Ovary (tissue), 9 donors: ENCODE data around the gene KCNJ16. TPM values are rescaled to one million over a fixed set of nuclear protein-coding genes. Genes with fewer than 3 reads are reported as not detected.

Experiments used
- DNase-seq, 5 donors: peaks; one replicate each; pipeline ENCODE4 v3.0.0-alpha.2; 2019 to 2020
- H3K27ac ChIP-seq, 2 donors: fragments of 200-600 bp; one replicate each; pipeline versions ENCODE4 v1.5.1 to v1.8.0; 2019 to 2022
- H3K27me3 ChIP-seq: fragments of 200-600 bp; one replicate; pipeline ENCODE4 v1.8.0; 2022
- H3K36me3 ChIP-seq: fragments of 200-600 bp; sonication (generic); one replicate; pipeline ENCODE4 v1.5.1; 2019
- H3K4me1 ChIP-seq: one replicate; pipeline ENCODE4 v1.8.1; 2013; ENCODE audit warnings: mild to moderate bottlenecking, moderate library complexity; ENCODE audit not compliant: insufficient read depth
- H3K4me3 ChIP-seq: fragments of 200-600 bp; sonication (generic); one replicate; pipeline ENCODE4 v1.5.1; 2017
- H3K9me3 ChIP-seq, 2 donors: fragments of 200-600 bp in 1 of 2; sonication (generic) in 1 of 2; one replicate each; pipeline versions ENCODE4 v1.5.1 to v1.8.1; 2013 to 2019; ENCODE audit warnings: mild to moderate bottlenecking in 1 of 2, moderate library complexity in 1 of 2
- CTCF ChIP-seq, 3 donors: fragments of 450-650 bp in 2 of 3; fragments of 200-600 bp in 1 of 3; IDR thresholded peaks; one replicate each; pipeline versions ENCODE4 v1.5.1 to v1.8.0; 2016 to 2022; ENCODE audit warnings: antibody characterized with exemption in 3 of 3, mild to moderate bottlenecking in 1 of 3
- EP300 ChIP-seq: sonication (generic); formaldehyde crosslinking; IDR thresholded peaks from one replicate; pipeline ENCODE4 v1.6.1; 2017; ENCODE audit warnings: antibody characterized with exemption
- POLR2A ChIP-seq: fragments of 450-650 bp; IDR thresholded peaks from one replicate; pipeline ENCODE4 v1.6.1; 2017; ENCODE audit warnings: antibody characterized with exemption, mild to moderate bottlenecking, moderate library complexity
- WGBS, 3 donors: extraction: QIAGEN DNeasy Blood & Tissue Kit in 1 of 3; methylation state at CpG; one replicate each; pipeline versions ENCODE4 v1.1.5 to v1.1.7; 2013 to 2017; 5-methylcytosine and 5-hydroxymethylcytosine counted together
- intact Hi-C, 4 donors: fragments of 100-400 bp; cut with DNase I; formaldehyde crosslinking; loops; one replicate each; pipeline versions ENCODE4 v1.11.0 to v1.15.1; 2022 to 2023
- polyA plus RNA-seq, 2 donors: library from polyadenylated mRNA; stranded (reverse); fragments of 200-250 nt in 1 of 2; fragments of 350-450 nt in 1 of 2; fragmentation: Illumina TruSeq in 1 of 2; extraction: RNeasy Lipid Tissue Mini Kit (QIAGEN cat#74804) in 1 of 2; gene quantifications; one replicate each; pipeline ENCODE4 v1.2.3, GENCODE V29; 2013 to 2014
- total RNA-seq, 7 donors: library from RNA; depleted of rRNA in 2 of 7; stranded (reverse); fragments of >200 nt in 2 of 7; fragmentation: NEBNext Ultra II Directional in 3 of 7; extraction: Animal tissue kit (Norgen Biotek cat#: 25700) in 3 of 7; gene quantifications; one replicate each; pipeline versions ENCODE4 v1.1.0 to v1.2.4, GENCODE V29; 2016 to 2023
- donor health status: DM: no; HTN: no; CAD: no; lungs with moderate emphysema.
- donor health status: DM: no; HTN: no; CAD: no.
- donor health status: Bipolar disorder and iron deficiency.
- donor health status: DM: yes; HTN: yes; CAD: no.
- donor health status: DM: no; HTN: no; CAD: no.
- donor health status: DM: yes; HTN: yes; CAD: no.

KCNJ16 gene
- total and polyA plus RNA-seq, 9 donors, result 0.04 to 7.2 (median 0.25) TPM; not detected in 1

DNA sequence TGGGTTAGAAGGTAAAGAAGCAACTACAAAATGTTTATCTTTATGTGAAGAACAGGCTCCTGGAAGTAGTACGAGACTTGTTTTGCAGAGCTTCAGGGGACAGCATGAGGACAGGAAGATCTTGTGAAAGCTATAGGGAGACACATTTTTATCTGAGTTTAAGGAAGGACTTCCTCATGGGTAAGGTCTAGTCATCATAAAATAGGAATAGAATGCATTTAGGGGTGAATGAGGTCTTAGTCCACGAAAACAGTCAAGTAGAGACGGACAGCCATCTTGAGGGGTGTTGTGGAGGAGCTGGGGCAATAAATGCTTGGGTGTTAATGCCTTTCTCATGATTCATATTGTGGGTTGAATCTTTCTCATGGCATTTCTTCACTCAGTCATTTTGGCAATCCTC, 24.3 kb downstream of the KCNJ16 start:
- Histone ChIP-seq H3K9me3 (no peaks in the 10 kb centered on the region), H3K27ac (no peak overlapping the region), H3K4me1 (no peaks in the 10 kb centered on the region), H3K27me3 (no peaks in the 10 kb centered on the region), H3K4me3 (no peak overlapping the region), H3K36me3 (no peaks in the 10 kb centered on the region)
- WGBS, 3 donors, result 91 to 96% (median 92%) methylated on average over 3 of the region's 3 CpGs
- DNase-seq, result no peak
- intact Hi-C loops, result loop anchor here in 1 of 4 donors (5.0 kb wide), 1 partner anchor 608 kb away; no protein-coding TSS in a partner anchor
- TF ChIP-seq CTCF (IDR thresholded peaks at IDR 0.05) (no peak), EP300 (no peak), POLR2A (no peak)

DNA sequence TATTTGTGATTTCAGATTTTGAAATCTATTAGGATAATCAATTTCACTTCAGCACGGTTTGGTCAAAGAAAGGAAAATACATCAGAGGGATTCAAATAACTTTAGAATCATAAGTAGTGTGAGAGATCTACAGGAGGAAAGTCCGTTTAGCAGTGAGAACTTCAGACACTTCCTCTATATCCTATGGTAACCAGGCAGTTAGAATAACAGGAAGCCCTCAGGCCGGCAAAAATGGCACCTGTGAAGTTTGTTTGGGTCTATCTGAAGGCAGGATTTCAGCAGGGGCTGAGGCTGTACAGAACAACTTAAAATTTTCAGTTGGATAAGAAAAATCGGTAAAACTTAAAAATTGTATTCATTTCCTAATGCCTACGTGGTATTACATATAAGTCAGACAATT, 24.9 kb downstream of the KCNJ16 start:
- intact Hi-C loops, result loop anchor here in 1 of 4 donors (5.0 kb wide), 1 partner anchor 607 kb away; no protein-coding TSS in a partner anchor
- Histone ChIP-seq H3K36me3 (no peaks in the 10 kb centered on the region), H3K9me3 (no peaks in the 10 kb centered on the region), H3K4me3 (no peak overlapping the region), H3K27me3 (no peaks in the 10 kb centered on the region), H3K4me1 (no peaks in the 10 kb centered on the region), H3K27ac (no peak overlapping the region)
- 83 to 85% (median 85%) methylated on average over 5 of the region's 5 CpGs for WGBS, 3 donors
- TF ChIP-seq EP300, result no peak
- TF ChIP-seq CTCF (IDR thresholded peaks at IDR 0.05), result no peak
- TF ChIP-seq POLR2A, result no peak
- no peak for DNase-seq

DNA sequence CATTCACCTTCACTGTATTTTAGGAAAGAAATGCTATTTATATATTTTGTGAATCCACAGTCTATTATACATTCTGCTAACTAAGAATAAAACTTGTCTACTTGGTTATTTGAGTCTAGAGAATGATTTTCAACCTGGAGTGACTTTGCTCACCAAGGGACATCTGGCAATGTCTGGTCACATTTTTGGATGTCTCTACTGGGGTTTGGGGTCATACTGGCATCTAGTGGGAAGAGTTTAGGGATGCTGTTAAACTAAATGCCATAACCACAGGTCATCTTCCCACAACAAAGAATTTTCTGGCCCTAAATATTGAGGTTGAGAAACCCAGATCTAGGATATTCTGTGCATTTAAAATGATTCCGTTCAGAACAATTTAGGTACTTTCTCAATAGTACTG, 26.0 kb downstream of the KCNJ16 start:
- intact Hi-C loops, result no loop called here
- H3K36me3 ChIP-seq, result no peaks in the 10 kb centered on the region
- DNase-seq, result no peak
- no peak overlapping the region for H3K27ac ChIP-seq
- H3K9me3 ChIP-seq, result no peaks in the 10 kb centered on the region
- H3K4me3 ChIP-seq, result no peak overlapping the region
- TF ChIP-seq POLR2A (no peak), CTCF (IDR thresholded peaks at IDR 0.05) (no peak), EP300 (no peak)
- H3K27me3 ChIP-seq, result no peaks in the 10 kb centered on the region
- H3K4me1 ChIP-seq, result no peaks in the 10 kb centered on the region
- WGBS, 3 donors, result 85 to 89% (median 88%) methylated on average over 1 of the region's 1 CpG

GRCh38 chr17:70102531-70102930, 27.5 kb downstream of the KCNJ16 start:
- no peak overlapping the region for H3K4me3 ChIP-seq
- H3K27me3 ChIP-seq, result no peaks in the 10 kb centered on the region
- no peak for DNase-seq
- no peaks in the 10 kb centered on the region for H3K9me3 ChIP-seq
- intact Hi-C loops, result no loop called here
- peaks cover 4% of the 10 kb centered on the region for H3K4me1 ChIP-seq
- no peaks in the 10 kb centered on the region for H3K36me3 ChIP-seq
- H3K27ac ChIP-seq, result no peak overlapping the region
- WGBS, 3 donors, result 70 to 77% (median 74%) methylated on average over 3 of the region's 3 CpGs
- no peak for TF ChIP-seq EP300
- TF ChIP-seq CTCF (IDR thresholded peaks at IDR 0.05), result no peak
- TF ChIP-seq POLR2A, result no peak
